Heart left ventricle (tissue), 16 donors: ENCODE results near the gene LNP1. TPM values are rescaled to one million over a fixed set of nuclear protein-coding genes. Genes with fewer than 3 reads are reported as not detected.

Experiments
- ATAC-seq, 4 donors: fragments of 200-7000 bp; cut with Tn5 transposase; one replicate each; pipeline ENCODE4 v1.9.1; 2020 to 2022; ENCODE audit warnings: moderate library complexity in 4 of 4, mild to moderate bottlenecking in 3 of 4, moderate number of reproducible peaks in 1 of 4
- DNase-seq, 5 donors: peaks; one replicate each; pipeline ENCODE4 v3.0.0-alpha.2; 2020
- H3K27ac ChIP-seq, 12 donors: fragments of 200-600 bp; sonication (generic) in 4 of 12; one replicate each; pipeline versions ENCODE4 v1.5.0 to v1.8.0; 2016 to 2022; ENCODE audit warnings: mild to moderate bottlenecking in 2 of 12
- H3K27me3 ChIP-seq, 9 donors: fragments of 200-600 bp; sonication (generic) in 2 of 9; one replicate each; pipeline versions ENCODE4 v1.5.1 to v1.8.0; 2016 to 2022; ENCODE audit warnings: mild to moderate bottlenecking in 3 of 9
- H3K36me3 ChIP-seq, 9 donors: fragments of 200-600 bp; sonication (generic) in 2 of 9; one replicate each; pipeline versions ENCODE4 v1.5.0 to v1.8.0; 2018 to 2022; ENCODE audit warnings: mild to moderate bottlenecking in 2 of 9
- H3K4me1 ChIP-seq, 12 donors: fragments of 200-600 bp; sonication (generic) in 4 of 12; one replicate each; pipeline versions ENCODE4 v1.5.0 to v1.8.0; 2016 to 2022; ENCODE audit warnings: mild to moderate bottlenecking in 3 of 12
- H3K4me3 ChIP-seq, 12 donors: fragments of 200-600 bp; sonication (generic) in 4 of 12; one replicate each; pipeline versions ENCODE4 v1.5.0 to v1.8.0; 2017 to 2022; ENCODE audit warnings: mild to moderate bottlenecking in 9 of 12, moderate library complexity in 4 of 12
- H3K9me3 ChIP-seq, 12 donors: fragments of 200-600 bp; sonication (generic) in 4 of 12; one replicate each; pipeline versions ENCODE4 v1.5.0 to v1.8.0; 2016 to 2022; ENCODE audit warnings: mild to moderate bottlenecking in 1 of 12
- CTCF ChIP-seq, 12 donors: fragments of 200-600 bp; sonication (generic) in 4 of 12; IDR thresholded peaks; one replicate each; pipeline versions ENCODE4 v1.5.0 to v1.8.0; 2018 to 2022; ENCODE audit warnings: antibody characterized with exemption in 12 of 12, mild to moderate bottlenecking in 5 of 12
- POLR2A ChIP-seq, 2 donors: fragments of 450-650 bp; IDR thresholded peaks; one replicate each; pipeline ENCODE4 v1.6.1; 2017; ENCODE audit warnings: antibody characterized with exemption in 2 of 2, mild to moderate bottlenecking in 2 of 2, moderate library complexity in 2 of 2
- WGBS, 4 donors: extraction: QIAGEN DNeasy Blood & Tissue Kit in 2 of 4; methylation state at CpG; one replicate each; pipeline versions ENCODE4 v1.1.5 to v1.1.7; 2013 to 2018; 5-methylcytosine and 5-hydroxymethylcytosine counted together
- intact Hi-C, 10 donors: fragments of 100-400 bp; cut with DNase I; formaldehyde crosslinking; loops; one replicate each; pipeline versions ENCODE4 v1.11.1 to v1.14.2; 2022
- polyA plus RNA-seq, 2 donors: library from polyadenylated mRNA; stranded (reverse); fragments of 200-250 nt; gene quantifications; one replicate each; pipeline ENCODE4 v1.2.3, GENCODE V29; 2013
- total RNA-seq, 9 donors: library from RNA; depleted of rRNA in 2 of 9; stranded (reverse); fragments of >200 nt in 2 of 9; fragmentation: NEBNext Ultra II Directional in 3 of 9; extraction: Animal tissue kit (Norgen Biotek cat#: 25700) in 3 of 9; gene quantifications; one replicate each; pipeline versions ENCODE4 v1.1.0 to v1.2.4, GENCODE V29; 2016 to 2023
- donor health status: ischemic (EF 13 %, LVEDD 7.1; RV severe dilation, severe dysfunction).
- donor health status: healthy with polysubstance abuse.
- donor health status: DM: no; HTN: yes; CAD: no.
- donor health status: DM: no; HTN: no; CAD: no.
- donor health status: ischemic (EF 25% LVEDD 6.9; RV normal size, moderate dysfunction).
- donor health status: ischemic (EF 25% LVEDD 5.7; RV mildly dilated, moderate dysfunction).
- donor health status: healthy.
- donor health status: DM: yes; HTN: yes; CAD: no.
- donor health status: ischemic (EF 35%, LVEDD 5.7; RV mildly dilated, moderate dysfunction).
- donor health status: nonischemic (EF 11% LVEDD 7.7; RV severe dilation, severe dysfunction).
- donor health status: DM: yes; HTN: yes; CAD: no.
- donor health status: PGD.
- donor health status: ischemic (EF 29% LVEDD 5.4; RV normal size, mild dysfunction).
- donor health status: nonischemic (EF 23%, LVEDD 6.1; RV moderate dilation, normal function).

The LNP1 gene
- total and polyA plus RNA-seq, 11 donors, result 1.4 to 5.9 (median 3.5) TPM

- H3K9me3 ChIP-seq, result no peaks in the 10 kb centered on the region
- H3K4me3 ChIP-seq, result no peak overlapping the region
- no peak for TF ChIP-seq POLR2A (IDR thresholded peaks at IDR 0.05)
- no peak for TF ChIP-seq CTCF (IDR thresholded peaks at IDR 0.05)
- ATAC-seq (no peak), DNase-seq (no peak)
- no peaks in the 10 kb centered on the region for H3K27me3 ChIP-seq
- intact Hi-C loops, result no loop called here
- H3K27ac ChIP-seq, result no peak overlapping the region
- WGBS, 4 donors, result 94 to 98% (median 97%) methylated on average over 1 of the region's 1 CpG
- no peaks in the 10 kb centered on the region for H3K4me1 ChIP-seq
- no peaks in the 10 kb centered on the region for H3K36me3 ChIP-seq
These were observed 18.1 kb downstream of the LNP1 start for GRCh38 chr3:100419406-100419805.

GRCh38 chr3:100420885-100421284, 19.5 kb downstream of the LNP1 start:
- 57 to 83% (median 79%) methylated on average over 2 of the region's 2 CpGs for WGBS, 4 donors
- no peak for ATAC-seq
- intact Hi-C loops, result no loop called here

GRCh38 chr3:100423611-100424010, 22.3 kb downstream of the LNP1 start:
- no peak for TF ChIP-seq POLR2A (IDR thresholded peaks at IDR 0.05)
- no peak for TF ChIP-seq CTCF (IDR thresholded peaks at IDR 0.05)
- Histone ChIP-seq H3K27ac (no peak overlapping the region), H3K27me3 (no peaks in the 10 kb centered on the region), H3K4me3 (no peak overlapping the region), H3K36me3 (no peaks in the 10 kb centered on the region), H3K9me3 (no peaks in the 10 kb centered on the region), H3K4me1 (peaks cover 0 to 36% (median 0%) of the 10 kb centered on the region in 12 donors)
- ATAC-seq (no peak), DNase-seq (no peak)
- WGBS, 4 donors, result 97 to 100% (median 98%) methylated on average over 5 of the region's 5 CpGs
- intact Hi-C loops, result no loop called here

More at GRCh38 chr3:100420885-100421284, 19.5 kb downstream of the LNP1 start:
- Histone ChIP-seq H3K9me3 (no peaks in the 10 kb centered on the region), H3K36me3 (no peaks in the 10 kb centered on the region), H3K27me3 (no peaks in the 10 kb centered on the region), H3K27ac (no peak overlapping the region), H3K4me3 (no peak overlapping the region), H3K4me1 (peaks cover 0 to 10% (median 0%) of the 10 kb centered on the region in 12 donors)
- DNase-seq, result no peak
- no peak for TF ChIP-seq CTCF (IDR thresholded peaks at IDR 0.05)
- TF ChIP-seq POLR2A (IDR thresholded peaks at IDR 0.05), result no peak

GRCh38 chr3:100424261-100424660, 22.9 kb downstream of the LNP1 start:
- 87 to 93% (median 92%) methylated on average over 1 to 2 of the region's 2 CpGs for WGBS, 4 donors
- H3K27me3 ChIP-seq, result no peaks in the 10 kb centered on the region
- no peak for TF ChIP-seq POLR2A (IDR thresholded peaks at IDR 0.05)
- TF ChIP-seq CTCF (IDR thresholded peaks at IDR 0.05), result no peak

More at GRCh38 chr3:100424261-100424660, 22.9 kb downstream of the LNP1 start:
- intact Hi-C loops, result no loop called here
- peaks cover 0 to 39% (median 0%) of the 10 kb centered on the region in 12 donors for H3K4me1 ChIP-seq
- no peak for DNase-seq
- H3K4me3 ChIP-seq, result no peak overlapping the region
- H3K36me3 ChIP-seq, result no peaks in the 10 kb centered on the region
- no peaks in the 10 kb centered on the region for H3K9me3 ChIP-seq
- H3K27ac ChIP-seq, result no peak overlapping the region
- no peak for ATAC-seq
